Keratinocyte (primary cell): ENCODE results near the gene SFTPD. TPM values are rescaled to one million over a fixed set of nuclear protein-coding genes. Genes with fewer than 3 reads are reported as not detected.

ENCODE experiments used
- DNase-seq: peaks from one replicate; pipeline ENCODE4 v3.0.0-alpha.2; 2011; ENCODE audit warnings: low read depth, missing footprints, low spot score
- FAIRE-seq: peaks from 2 replicates; lab custom pipeline; 2011; peaks lifted over from hg19 to GRCh38; lab: Jason Lieb, UNC
- H2AFZ ChIP-seq: 2 replicates; pipeline ENCODE4 v1.6.0; 2012; ENCODE audit warnings: low read length, control low read depth, inconsistent platforms; ENCODE audit not compliant: control insufficient read depth
- H3K27ac ChIP-seq: 2 replicates; pipeline ENCODE4 v1.5.1; 2011; ENCODE audit warnings: low read length; ENCODE audit not compliant: control insufficient read depth, insufficient read depth
- H3K27me3 ChIP-seq: 3 replicates; pipeline ENCODE4 v1.6.0; 2011; ENCODE audit warnings: low read length; ENCODE audit not compliant: control insufficient read depth, insufficient read depth; ENCODE audit errors: extremely low read depth
- H3K36me3 ChIP-seq, 2 experiments: 2 replicates in 1 of 2; 3 replicates in 1 of 2; pipeline ENCODE4 v1.5.1; 2011; ENCODE audit warnings: low read length in 2 of 2, mild to moderate bottlenecking in 1 of 2; ENCODE audit not compliant: control insufficient read depth in 2 of 2, insufficient read depth in 2 of 2; ENCODE audit errors: extremely low read depth in 1 of 2
- H3K4me1 ChIP-seq: 3 replicates; pipeline ENCODE4 v1.5.1; 2011; ENCODE audit warnings: low read length; ENCODE audit not compliant: control insufficient read depth, insufficient read depth; ENCODE audit errors: extremely low read depth
- H3K4me2 ChIP-seq: 3 replicates; pipeline ENCODE4 v1.6.0; 2011; ENCODE audit warnings: low read depth, low read length; ENCODE audit not compliant: control insufficient read depth, insufficient read depth; ENCODE audit errors: extremely low read depth
- H3K4me3 ChIP-seq, 3 experiments: fragments of 200-600 bp in 1 of 3; sonication (generic) in 1 of 3; 2 replicates in 2 of 3; 3 replicates in 1 of 3; pipeline ENCODE4 v1.5.1; 2011 to 2016; ENCODE audit warnings: low read length in 3 of 3, mild to moderate bottlenecking in 3 of 3, control low read depth in 2 of 3, inconsistent platforms in 1 of 3, low read depth in 1 of 3, mixed read lengths in 1 of 3, mixed run types in 1 of 3, moderate library complexity in 1 of 3; ENCODE audit not compliant: control insufficient read depth in 2 of 3, insufficient read depth in 2 of 3; ENCODE audit errors: extremely low read depth in 1 of 3
- H3K79me2 ChIP-seq: 2 replicates; pipeline ENCODE4 v1.6.0; 2012; ENCODE audit warnings: low read length; ENCODE audit not compliant: control insufficient read depth, insufficient read depth
- H3K9ac ChIP-seq: 3 replicates; pipeline ENCODE4 v1.6.0; 2011; ENCODE audit warnings: low read length; ENCODE audit not compliant: control insufficient read depth, insufficient read depth; ENCODE audit errors: extremely low read depth
- H3K9me1 ChIP-seq: 3 replicates; pipeline ENCODE4 v1.6.0; 2011; ENCODE audit warnings: low read length; ENCODE audit not compliant: control insufficient read depth, insufficient read depth; ENCODE audit errors: extremely low read depth
- H3K9me3 ChIP-seq: 2 replicates; pipeline ENCODE4 v1.5.1; 2012; ENCODE audit warnings: low read depth, low read length; ENCODE audit not compliant: control insufficient read depth
- H4K20me1 ChIP-seq: 3 replicates; pipeline ENCODE4 v1.6.0; 2011; ENCODE audit warnings: low read length; ENCODE audit not compliant: control insufficient read depth, insufficient read depth; ENCODE audit errors: extremely low read depth
- EZH2 ChIP-seq: IDR thresholded peaks from one replicate; pipeline ENCODE4 v1.6.1; 2012; ENCODE audit warnings: inconsistent platforms, mild to moderate bottlenecking, low read length, moderate library complexity
- dilution Hi-C: fragments of 300-500 bp; cut with MboI; formaldehyde crosslinking; loops from one replicate; pipeline ENCODE4 v1.7.0; 2020; ENCODE audit warnings: low sequenced_read_pairs; ENCODE audit not compliant: extremely low pct_ligation_motif_present
- polyA plus RNA-seq, 5 experiments: library from polyadenylated mRNA; depleted of rRNA in 3 of 5; stranded (reverse) in 3 of 5; stranded (forward) in 1 of 5; unstranded in 1 of 5; fragments of >200 nt; gene quantifications; 1 replicate in 1 of 5; 2 replicates in 3 of 5; 3 replicates in 1 of 5; pipeline versions ENCODE4 v1.2.1 to v1.2.3, GENCODE V29; 2011 to 2012; ENCODE audit warnings: missing spikeins in 2 of 5, low read depth in 1 of 5, low replicate concordance in 1 of 5
- TF ChIP-seq, protein P1 (sequence below), 3 experiments: IDR thresholded peaks in 1 of 3; conservative IDR thresholded peaks in 1 of 3; optimal IDR thresholded peaks in 1 of 3; 2 replicates in 2 of 3; 3 replicates in 1 of 3; pipeline versions ENCODE3 to v1.5.1; 2011; ENCODE audit warnings: low read length in 3 of 3, mild to moderate bottlenecking in 3 of 3, moderate library complexity in 2 of 3, control low read depth in 1 of 3, inconsistent platforms in 1 of 3; ENCODE audit not compliant: insufficient read depth in 2 of 3; ENCODE audit errors: extremely low read depth in 1 of 3

The SFTPD gene
- polyA plus RNA-seq, 1 donor (not counting 4 experiments of a cell fraction or from before 2014, with no cell fraction given) = 0.04 TPM

DNA sequence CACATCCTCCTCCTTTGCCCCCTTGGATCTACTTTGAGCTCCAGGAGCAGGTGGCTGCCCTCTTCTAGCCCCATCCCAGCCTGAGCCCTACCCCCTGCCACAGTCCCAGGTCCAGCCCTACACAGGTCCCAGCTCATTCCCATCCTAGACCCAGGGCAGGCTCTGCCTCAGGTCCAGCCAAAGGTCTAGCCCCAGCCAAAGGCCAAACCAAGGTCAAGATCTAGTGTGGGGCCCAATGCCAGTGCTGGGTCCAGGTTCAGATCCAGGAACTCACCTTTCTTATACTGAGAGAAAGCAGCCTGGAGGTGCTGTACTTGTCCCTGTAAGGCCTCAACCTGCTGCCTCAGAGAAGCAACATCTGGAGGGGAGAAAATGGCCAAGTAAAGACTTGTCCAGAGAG is 8.5 kb downstream of the SFTPD start:
- Histone ChIP-seq H3K36me3 (no peaks in the 10 kb centered on the region), H3K4me1 (no peaks in the 10 kb centered on the region), H3K9me3 (no peaks in the 10 kb centered on the region), H2AFZ (no peak overlapping the region), H4K20me1 (no peaks in the 10 kb centered on the region), H3K4me2 (no peak overlapping the region), H3K27ac (no peak overlapping the region), H3K9me1 (no peaks in the 10 kb centered on the region), H3K9ac (no peak overlapping the region), H3K4me3 (no peak overlapping the region), H3K79me2 (no peaks in the 10 kb centered on the region), H3K27me3 (no peaks in the 10 kb centered on the region)
- dilution Hi-C loops = no loop called here
- no peak for DNase-seq
- TF ChIP-seq EZH2 = no peak
- TF ChIP-seq, protein P1, sequence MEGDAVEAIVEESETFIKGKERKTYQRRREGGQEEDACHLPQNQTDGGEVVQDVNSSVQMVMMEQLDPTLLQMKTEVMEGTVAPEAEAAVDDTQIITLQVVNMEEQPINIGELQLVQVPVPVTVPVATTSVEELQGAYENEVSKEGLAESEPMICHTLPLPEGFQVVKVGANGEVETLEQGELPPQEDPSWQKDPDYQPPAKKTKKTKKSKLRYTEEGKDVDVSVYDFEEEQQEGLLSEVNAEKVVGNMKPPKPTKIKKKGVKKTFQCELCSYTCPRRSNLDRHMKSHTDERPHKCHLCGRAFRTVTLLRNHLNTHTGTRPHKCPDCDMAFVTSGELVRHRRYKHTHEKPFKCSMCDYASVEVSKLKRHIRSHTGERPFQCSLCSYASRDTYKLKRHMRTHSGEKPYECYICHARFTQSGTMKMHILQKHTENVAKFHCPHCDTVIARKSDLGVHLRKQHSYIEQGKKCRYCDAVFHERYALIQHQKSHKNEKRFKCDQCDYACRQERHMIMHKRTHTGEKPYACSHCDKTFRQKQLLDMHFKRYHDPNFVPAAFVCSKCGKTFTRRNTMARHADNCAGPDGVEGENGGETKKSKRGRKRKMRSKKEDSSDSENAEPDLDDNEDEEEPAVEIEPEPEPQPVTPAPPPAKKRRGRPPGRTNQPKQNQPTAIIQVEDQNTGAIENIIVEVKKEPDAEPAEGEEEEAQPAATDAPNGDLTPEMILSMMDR (optimal IDR thresholded peaks at IDR 0.05 in 1 of 3, IDR thresholded peaks at IDR 0.05 in 1 of 3, conservative IDR thresholded peaks at IDR 0.05 in 1 of 3; ENCODE audit: extremely low read depth in 1 of 3, insufficient read depth in 2 of 3, low read length in 3 of 3) = no peak
- FAIRE-seq = no peak

DNA sequence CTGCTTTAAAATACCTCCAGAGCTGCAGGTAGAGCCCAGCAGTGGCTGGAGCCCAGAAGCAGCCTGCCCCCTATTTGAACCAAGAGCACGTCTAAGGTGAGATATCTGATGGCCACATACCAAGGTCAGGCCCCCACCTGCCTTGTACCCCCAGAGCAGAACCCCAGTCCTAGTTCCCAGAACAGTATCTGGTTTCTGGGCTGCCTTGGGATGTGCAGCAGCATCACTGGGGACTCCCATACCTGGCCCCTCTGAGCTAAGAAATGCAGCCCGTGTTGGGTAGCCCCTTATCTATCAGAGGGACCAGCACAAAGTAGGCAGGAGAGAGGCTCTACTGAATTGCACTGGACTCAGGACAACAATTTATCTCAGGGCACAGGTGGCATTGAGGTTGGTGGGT is 8.9 kb downstream of the SFTPD start:
- H3K27me3 ChIP-seq = no peaks in the 10 kb centered on the region
- no peaks in the 10 kb centered on the region for H3K79me2 ChIP-seq
- H4K20me1 ChIP-seq = no peaks in the 10 kb centered on the region
- no peaks in the 10 kb centered on the region for H3K9me1 ChIP-seq
- H3K4me2 ChIP-seq = no peak overlapping the region
- FAIRE-seq (no peak), DNase-seq (no peak)
- no peaks in the 10 kb centered on the region for H3K36me3 ChIP-seq
- no peak for TF ChIP-seq EZH2
- TF ChIP-seq, protein P1 (optimal IDR thresholded peaks at IDR 0.05 in 1 of 3, IDR thresholded peaks at IDR 0.05 in 1 of 3, conservative IDR thresholded peaks at IDR 0.05 in 1 of 3; ENCODE audit: extremely low read depth in 1 of 3, insufficient read depth in 2 of 3, low read length in 3 of 3) = no peak
- no peaks in the 10 kb centered on the region for H3K9me3 ChIP-seq
- dilution Hi-C loops = no loop called here
- no peak overlapping the region for H2AFZ ChIP-seq
- no peaks in the 10 kb centered on the region for H3K4me1 ChIP-seq
- no peak overlapping the region for H3K4me3 ChIP-seq
- no peak overlapping the region for H3K27ac ChIP-seq
- no peak overlapping the region for H3K9ac ChIP-seq
